Glutamatergic neuron (in vitro differentiated cells): ENCODE data around the gene USP5. TPM values are rescaled to one million over a fixed set of nuclear protein-coding genes. Genes with fewer than 3 reads are reported as not detected.

Experiments
- DNase-seq: peaks from one replicate; pipeline ENCODE4 v3.0.0; 2022
- H3K27ac Mint-ChIP-seq: one replicate; pipeline ENCODE4 v1.8.0; 2020; ENCODE audit warnings: mild to moderate bottlenecking, mixed read lengths, inconsistent platforms; ENCODE audit not compliant: unreplicated experiment
- H3K27me3 Mint-ChIP-seq: one replicate; pipeline ENCODE4 v1.8.0; 2020; ENCODE audit warnings: mild to moderate bottlenecking, moderate library complexity, mixed read lengths, inconsistent platforms; ENCODE audit not compliant: unreplicated experiment
- H3K36me3 Mint-ChIP-seq: one replicate; pipeline ENCODE4 v1.8.0; 2020; ENCODE audit warnings: mild to moderate bottlenecking, mixed read lengths, inconsistent platforms; ENCODE audit not compliant: unreplicated experiment
- H3K4me1 Mint-ChIP-seq: one replicate; pipeline ENCODE4 v1.8.0; 2020; ENCODE audit warnings: mild to moderate bottlenecking, low read depth, mixed read lengths, inconsistent platforms; ENCODE audit not compliant: unreplicated experiment
- H3K4me3 Mint-ChIP-seq: one replicate; pipeline ENCODE4 v1.8.0; 2020; ENCODE audit warnings: mild to moderate bottlenecking, mixed read lengths, inconsistent platforms; ENCODE audit not compliant: unreplicated experiment
- H3K9me3 Mint-ChIP-seq: one replicate; pipeline ENCODE4 v1.8.0; 2020; ENCODE audit warnings: mild to moderate bottlenecking, moderate library complexity, mixed read lengths, inconsistent platforms; ENCODE audit not compliant: unreplicated experiment
- total RNA-seq: library from RNA; stranded (reverse); fragmentation: NEBNext Ultra II Directional; extraction: Animal tissue kit (Norgen Biotek cat#: 25700); gene quantifications from one replicate; pipeline ENCODE4 v1.2.1, GENCODE V29; 2021; ENCODE audit not compliant: unreplicated experiment
- TF ChIP-seq, protein P1 (sequence below): fragments of 200-600 bp; sonication (generic); IDR thresholded peaks from one replicate; pipeline ENCODE4 v1.5.0; 2021; ENCODE audit not compliant: partially characterized antibody, unreplicated experiment

Gene USP5
- total RNA-seq, 1 donor from 2014 or later = 141 TPM

GRCh38 chr12:6858799-6859198 lies 6.8 kb downstream of the USP5 start:
- Mint-ChIP-seq H3K27me3 (peaks cover 5% of the 10 kb centered on the region), H3K4me3 (no peak overlapping the region), H3K27ac (no peak overlapping the region), H3K36me3 (peaks cover 4% of the 10 kb centered on the region), H3K4me1 (peaks cover 4% of the 10 kb centered on the region), H3K9me3 (peaks cover 6% of the 10 kb centered on the region)
- TF ChIP-seq, protein P1, sequence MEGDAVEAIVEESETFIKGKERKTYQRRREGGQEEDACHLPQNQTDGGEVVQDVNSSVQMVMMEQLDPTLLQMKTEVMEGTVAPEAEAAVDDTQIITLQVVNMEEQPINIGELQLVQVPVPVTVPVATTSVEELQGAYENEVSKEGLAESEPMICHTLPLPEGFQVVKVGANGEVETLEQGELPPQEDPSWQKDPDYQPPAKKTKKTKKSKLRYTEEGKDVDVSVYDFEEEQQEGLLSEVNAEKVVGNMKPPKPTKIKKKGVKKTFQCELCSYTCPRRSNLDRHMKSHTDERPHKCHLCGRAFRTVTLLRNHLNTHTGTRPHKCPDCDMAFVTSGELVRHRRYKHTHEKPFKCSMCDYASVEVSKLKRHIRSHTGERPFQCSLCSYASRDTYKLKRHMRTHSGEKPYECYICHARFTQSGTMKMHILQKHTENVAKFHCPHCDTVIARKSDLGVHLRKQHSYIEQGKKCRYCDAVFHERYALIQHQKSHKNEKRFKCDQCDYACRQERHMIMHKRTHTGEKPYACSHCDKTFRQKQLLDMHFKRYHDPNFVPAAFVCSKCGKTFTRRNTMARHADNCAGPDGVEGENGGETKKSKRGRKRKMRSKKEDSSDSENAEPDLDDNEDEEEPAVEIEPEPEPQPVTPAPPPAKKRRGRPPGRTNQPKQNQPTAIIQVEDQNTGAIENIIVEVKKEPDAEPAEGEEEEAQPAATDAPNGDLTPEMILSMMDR = no peak
- no peak for DNase-seq

GRCh38 chr12:6860116-6860515 lies 8.2 kb downstream of the USP5 start:
- Mint-ChIP-seq H3K4me3 (no peak overlapping the region), H3K4me1 (no peaks in the 10 kb centered on the region), H3K36me3 (peaks cover 4% of the 10 kb centered on the region), H3K9me3 (peaks cover 8% of the 10 kb centered on the region), H3K27ac (no peak overlapping the region), H3K27me3 (peaks cover 5% of the 10 kb centered on the region)
- TF ChIP-seq, protein P1 = no peak
- no peak for DNase-seq

DNA sequence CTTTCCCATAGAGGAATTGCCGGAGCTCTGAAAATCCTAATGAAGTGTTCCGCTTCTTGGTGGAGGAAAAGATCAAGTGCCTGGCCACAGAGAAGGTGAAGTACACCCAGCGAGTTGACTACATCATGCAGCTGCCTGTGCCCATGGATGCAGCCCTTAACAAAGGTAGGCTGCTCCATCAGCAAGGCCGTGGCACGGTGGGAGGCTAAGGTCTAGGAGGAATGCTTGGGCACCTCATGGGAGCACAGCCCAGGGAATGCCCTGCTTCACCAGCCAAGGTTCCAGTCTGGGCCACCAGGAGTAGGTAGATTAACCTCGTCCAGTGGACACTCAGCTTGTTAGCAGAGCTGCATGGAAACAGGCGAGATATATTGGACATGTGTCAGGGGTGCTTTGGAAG lies 9.0 kb downstream of the USP5 start:
- Mint-ChIP-seq H3K27me3 (peaks cover 5% of the 10 kb centered on the region), H3K4me1 (no peaks in the 10 kb centered on the region), H3K4me3 (peak overlapping the region; percentile 26), H3K9me3 (peaks cover 11% of the 10 kb centered on the region), H3K27ac (no peak overlapping the region), H3K36me3 (peaks cover 4% of the 10 kb centered on the region)
- no peak for DNase-seq
- TF ChIP-seq, protein P1 = no peak

- H3K9me3 Mint-ChIP-seq = peaks cover 11% of the 10 kb centered on the region
- H3K27ac Mint-ChIP-seq = no peak overlapping the region
- H3K4me3 Mint-ChIP-seq = peak overlapping the region; percentile 26
- peaks cover 5% of the 10 kb centered on the region for H3K27me3 Mint-ChIP-seq
- DNase-seq = no peak
- H3K4me1 Mint-ChIP-seq = peaks cover 2% of the 10 kb centered on the region
- TF ChIP-seq, protein P1 = no peak
- peaks cover 4% of the 10 kb centered on the region for H3K36me3 Mint-ChIP-seq
Observed at GRCh38 chr12:6861391-6861790, 9.4 kb downstream of the USP5 start.

- Mint-ChIP-seq H3K27ac (no peak overlapping the region), H3K9me3 (peaks cover 9% of the 10 kb centered on the region), H3K4me1 (peaks cover 5% of the 10 kb centered on the region), H3K27me3 (peaks cover 9% of the 10 kb centered on the region), H3K36me3 (peaks cover 4% of the 10 kb centered on the region), H3K4me3 (no peak overlapping the region)
- DNase-seq = no peak
- TF ChIP-seq, protein P1 = no peak
Observed at GRCh38 chr12:6863033-6863432, 11.1 kb downstream of the USP5 start.
